NCI-H524 treated with DMSO at 0.1 percent for 48 hours (cell line): Measurements from ENCODE around the gene RAB11FIP3.

Experiments
- DNase-seq: peaks from one replicate; lab custom pipeline; 2025; lab: John Stamatoyannopoulos, UW

The RAB11FIP3 gene

GRCh38 chr16:533391-534123 lies 108.1 kb downstream of the RAB11FIP3 start:
- DNase-seq = no peak

GRCh38 chr16:534135-534534 lies 108.7 kb downstream of the RAB11FIP3 start:
- DNase-seq = no peak

GRCh38 chr16:534856-535445 lies 109.5 kb downstream of the RAB11FIP3 start:
- DNase-seq = no peak

DNA sequence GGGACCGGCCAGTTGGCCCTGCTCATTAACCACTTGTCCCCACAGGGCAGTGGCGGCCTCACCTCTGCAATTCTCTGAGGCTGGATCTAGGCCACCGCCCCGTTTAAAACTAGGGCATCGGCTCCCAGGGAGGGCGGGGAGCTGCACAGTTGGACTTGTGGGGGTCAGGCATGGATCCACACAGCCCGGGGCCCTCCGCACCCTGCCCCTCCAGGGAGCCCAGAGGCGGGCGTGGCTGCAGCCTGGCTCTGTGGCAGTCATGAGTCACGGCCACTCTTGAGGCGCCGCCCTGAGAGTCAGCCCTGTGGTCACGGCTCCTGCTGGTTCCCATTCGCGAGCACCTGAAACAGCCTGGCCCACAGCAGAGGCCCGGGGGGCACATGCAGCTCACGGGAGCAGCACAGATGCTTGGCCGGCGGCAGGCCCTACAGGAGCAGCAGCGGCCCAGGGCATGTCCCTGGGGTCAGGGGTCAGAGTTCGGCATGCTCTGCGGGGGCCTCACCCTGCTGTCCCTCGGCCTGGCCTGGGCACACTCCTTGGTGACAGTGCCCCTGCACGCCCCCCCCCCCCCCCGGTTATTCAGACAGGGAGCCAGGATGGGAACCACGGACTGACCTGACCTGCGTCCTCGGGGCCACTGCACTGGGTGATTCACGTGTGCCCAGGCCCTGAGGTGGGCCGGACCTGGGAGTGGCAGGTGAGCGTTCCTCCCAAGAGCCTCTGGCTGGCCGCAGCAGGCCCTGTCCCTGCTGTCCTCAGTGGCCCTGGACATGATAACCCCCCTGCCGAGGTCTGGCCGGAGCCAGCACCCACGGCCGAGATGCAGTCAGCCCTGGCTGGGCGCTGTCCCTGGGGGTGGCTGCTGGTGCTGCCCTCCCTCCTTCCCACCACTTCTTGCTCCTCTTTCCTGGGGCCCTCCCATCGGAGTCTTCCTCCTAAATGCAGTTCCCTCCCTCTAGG lies 110.3 kb downstream of the RAB11FIP3 start:
- no peak for DNase-seq

DNA sequence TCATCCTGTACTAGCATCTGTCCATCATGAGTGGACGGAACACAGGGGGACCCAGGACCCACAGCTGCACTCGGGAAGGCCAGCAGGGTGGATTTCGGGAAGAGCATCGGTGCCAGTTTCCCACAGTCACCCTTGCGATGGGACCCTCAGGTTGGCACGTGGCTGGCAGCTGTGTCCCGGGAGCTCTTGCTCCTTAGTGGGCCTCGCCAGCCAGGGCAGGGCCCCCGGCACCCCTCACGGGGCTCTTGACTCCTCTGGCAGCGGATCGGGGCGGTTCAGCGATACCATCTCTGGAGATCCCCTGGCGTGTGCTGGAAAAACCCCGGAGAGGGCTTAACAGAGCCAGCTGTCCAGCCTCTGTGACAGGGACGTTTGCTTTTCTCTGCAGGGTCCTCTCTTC lies 111.3 kb downstream of the RAB11FIP3 start:
- DNase-seq = no peak

DNA sequence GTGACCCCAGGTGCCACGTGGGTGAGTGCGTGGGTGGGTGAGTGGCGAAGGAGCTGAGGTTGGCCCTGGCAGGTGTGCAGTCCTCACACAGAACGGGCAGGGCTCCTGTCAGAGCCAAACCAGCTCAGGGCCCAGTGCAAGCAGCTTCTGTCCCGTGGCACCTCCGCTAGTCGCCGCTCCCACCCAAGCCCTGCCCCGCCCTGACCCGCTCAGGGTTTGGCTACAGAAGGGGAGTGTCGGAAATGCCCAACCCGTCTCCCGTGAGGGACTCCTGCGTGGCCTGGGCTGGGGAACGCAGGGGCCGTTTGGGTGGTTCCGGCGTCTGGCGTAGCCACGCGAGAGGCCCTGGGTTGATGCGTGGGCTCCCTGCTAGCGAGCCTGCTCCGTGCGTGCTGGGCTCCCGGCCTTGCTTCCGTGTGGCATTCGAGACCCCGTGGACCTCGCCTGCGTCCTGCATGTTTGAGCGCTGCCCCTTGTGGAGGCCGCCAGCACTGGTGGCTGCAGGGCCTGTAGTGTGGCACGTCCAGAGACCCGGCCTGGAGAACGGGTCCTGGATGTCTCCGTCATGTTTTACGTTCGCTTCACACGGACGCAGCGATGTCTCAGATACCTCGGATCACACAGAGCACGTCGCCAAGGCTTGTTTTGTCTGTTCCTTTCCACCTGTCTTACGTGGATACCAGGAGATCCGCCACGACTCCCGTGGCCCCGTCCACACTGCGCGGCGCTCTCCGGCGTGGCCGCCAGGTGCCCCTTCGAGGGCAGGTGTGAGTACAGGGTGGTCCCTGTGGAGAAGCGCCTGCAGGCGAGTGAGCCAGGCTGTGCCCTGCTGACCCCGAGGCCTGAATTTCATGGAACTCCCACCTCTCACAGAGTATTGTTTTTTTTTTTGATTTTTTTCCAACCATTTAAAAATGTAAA lies 112.2 kb downstream of the RAB11FIP3 start:
- no peak for DNase-seq

DNA sequence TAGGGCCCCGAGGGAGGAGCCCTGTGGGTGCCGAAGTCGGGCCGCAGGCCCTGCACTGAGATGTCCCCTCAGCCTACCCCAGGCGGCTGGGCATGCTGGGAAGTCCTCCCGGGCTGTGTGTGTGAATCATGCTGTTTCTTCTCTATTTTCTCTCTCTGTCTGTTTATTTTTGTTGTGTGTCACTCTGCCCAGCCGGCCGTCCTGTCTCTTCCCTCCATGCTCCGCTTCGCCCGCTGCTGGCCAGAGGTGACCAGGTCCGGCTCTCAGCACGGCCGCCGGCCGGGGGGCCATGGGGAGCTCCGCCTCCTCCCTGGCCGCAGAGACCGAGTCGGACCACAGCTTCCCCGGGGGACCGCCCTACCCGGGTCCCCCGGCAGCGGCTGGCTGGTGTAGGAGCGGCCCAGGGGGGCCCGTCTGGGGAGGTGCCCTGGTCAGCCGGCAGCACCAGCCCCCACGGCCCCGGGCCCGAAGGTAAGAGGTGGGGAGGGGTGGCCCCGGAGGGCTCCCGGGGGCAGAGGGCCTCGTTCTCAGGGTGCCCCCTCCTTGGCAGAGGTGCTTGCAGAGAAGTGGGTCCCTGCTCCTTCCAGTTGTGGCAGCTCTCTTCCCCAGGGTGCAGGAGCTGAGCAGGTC lies 114.6 kb downstream of the RAB11FIP3 start:
- no peak for DNase-seq

- DNase-seq = no peak
Observed at GRCh38 chr16:540645-541340, 115.3 kb downstream of the RAB11FIP3 start.

GRCh38 chr16:543301-544164 lies 118.1 kb downstream of the RAB11FIP3 start:
- no peak for DNase-seq

GRCh38 chr16:544517-544916 lies 119.1 kb downstream of the RAB11FIP3 start:
- no peak for DNase-seq

GRCh38 chr16:546909-547770 lies 121.7 kb downstream of the RAB11FIP3 start:
- no peak for DNase-seq

GRCh38 chr16:548586-548985 lies 123.1 kb downstream of the RAB11FIP3 start:
- DNase-seq = no peak

- DNase-seq = no peak
Observed at GRCh38 chr16:549544-550263, 124.3 kb downstream of the RAB11FIP3 start.

GRCh38 chr16:551210-551609 lies 125.8 kb downstream of the RAB11FIP3 start:
- no peak for DNase-seq

DNA sequence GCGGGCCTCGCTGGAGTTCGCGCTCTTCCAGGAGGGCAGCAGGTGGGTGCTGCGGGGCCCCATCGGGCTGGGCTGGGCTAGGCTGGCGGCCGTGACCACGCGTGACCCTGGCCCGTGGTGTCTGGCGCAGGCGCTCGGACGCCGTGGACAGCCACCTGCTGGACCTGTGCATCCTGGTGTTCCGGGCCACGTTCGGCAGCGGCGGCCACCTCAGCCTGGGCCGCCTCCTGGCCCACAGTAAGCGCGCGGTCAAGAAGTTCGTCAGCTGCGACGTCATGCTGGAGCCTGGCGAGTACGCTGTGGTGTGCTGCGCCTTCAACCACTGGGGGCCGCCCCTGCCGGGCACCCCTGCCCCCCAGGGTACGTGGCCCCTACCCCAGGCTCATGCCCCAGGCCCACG lies 126.7 kb downstream of the RAB11FIP3 start:
- no peak for DNase-seq

DNA sequence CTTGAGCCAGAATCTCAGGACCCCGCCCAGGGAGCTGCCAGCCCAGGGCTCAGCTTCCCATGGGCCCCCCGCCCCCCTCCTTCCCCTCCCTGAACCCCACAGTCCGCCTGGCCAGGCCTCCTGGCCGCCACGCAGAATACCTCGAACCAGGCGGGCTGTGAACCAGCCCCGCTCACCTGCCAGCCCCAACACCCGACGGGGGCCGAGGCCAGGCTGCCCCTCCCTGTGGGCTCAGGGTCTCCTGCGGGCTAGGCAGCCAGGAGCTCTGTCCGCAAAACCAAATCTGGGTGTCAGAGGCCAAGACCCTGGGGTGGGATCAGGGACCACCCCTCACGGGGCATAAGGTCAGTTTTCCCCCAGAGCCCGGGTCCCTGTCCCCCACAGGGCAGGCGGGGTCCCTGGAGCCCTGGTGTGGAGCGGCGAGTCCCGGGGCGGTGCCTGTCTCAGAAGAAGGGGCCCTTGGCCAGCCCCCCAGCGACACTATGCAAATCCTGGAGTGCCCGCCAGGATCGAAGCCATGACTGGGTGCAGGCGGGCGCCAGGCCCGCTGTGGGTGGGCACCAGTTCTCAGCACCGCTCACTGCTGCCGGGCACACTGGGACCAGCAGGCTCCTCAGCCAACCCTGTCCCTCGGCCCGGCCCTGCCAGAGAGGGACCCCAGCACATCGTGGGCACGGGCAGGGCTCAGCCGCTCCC lies 128.3 kb downstream of the RAB11FIP3 start:
- DNase-seq = no peak

GRCh38 chr16:554297-554621 lies 128.8 kb downstream of the RAB11FIP3 start:
- no peak for DNase-seq
